Smooth muscle cell of the pulmonary artery (primary cell): ENCODE data around the gene TPTE2. TPM values are rescaled to one million over a fixed set of nuclear protein-coding genes. Genes with fewer than 3 reads are reported as not detected.

ENCODE experiments used
- total RNA-seq: library from RNA; depleted of rRNA; stranded (reverse); fragments of >200 nt; gene quantifications from 2 replicates; pipeline ENCODE4 v1.2.3, GENCODE V29; 2014

The TPTE2 gene
- not detected in 2 replicates for total RNA-seq

DNA sequence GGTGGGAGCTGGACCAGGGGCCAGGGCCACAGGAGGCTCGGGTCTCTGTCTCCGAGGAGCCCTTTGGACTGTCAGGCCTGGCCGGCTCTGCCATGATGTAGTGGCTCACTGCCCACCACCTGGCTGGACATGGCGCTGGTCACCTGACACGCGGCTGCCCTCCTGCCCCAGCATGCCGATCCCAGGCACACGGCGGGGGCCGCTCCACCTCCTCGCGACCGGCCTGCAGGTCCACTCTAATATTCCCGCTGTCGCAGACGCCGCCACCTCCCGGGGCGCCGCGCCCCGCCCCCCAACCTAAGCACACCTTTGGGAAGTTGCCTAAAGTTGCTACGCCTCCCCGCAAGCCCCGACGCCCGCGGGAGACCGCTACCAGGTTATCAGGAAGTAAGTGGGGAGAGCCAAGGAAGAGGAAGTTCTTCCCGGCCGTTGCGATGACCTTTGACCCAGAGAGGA, at the start of gene TPTE2:
TSS of gene TPTE2 (minus strand) at position 406 of the 456 bp plus-strand sequence. CDS start 58,298 bp downstream, outside the sequence.

Other genes starting within 250 kb of the TPTE2 start
- gene MPHOSPH8, start 72.1 kb upstream of the TPTE2 start, total RNA-seq = 19.6 and 23.2 TPM in 2 replicates
- gene PSPC1, start 221.4 kb upstream of the TPTE2 start, total RNA-seq = 37.0 and 41.7 TPM in 2 replicates